Left ventricle myocardium inferior (tissue), 1 donor: ENCODE data around the gene NOPCHAP1. TPM values are rescaled to one million over a fixed set of nuclear protein-coding genes. Genes with fewer than 3 reads are reported as not detected.

Source experiments
- DNase-seq: peaks from one replicate; pipeline ENCODE4 v3.0.0-alpha.2; 2020
- H3K27ac ChIP-seq: fragments of 200-600 bp; replicated peaks from 2 replicates; pipeline ENCODE4 v1.8.0; 2021
- H3K27me3 ChIP-seq: fragments of 200-600 bp; 2 replicates; pipeline ENCODE4 v1.8.0; 2021; ENCODE audit warnings: low read depth
- H3K36me3 ChIP-seq: fragments of 200-600 bp; 2 replicates; pipeline ENCODE4 v1.8.0; 2021
- H3K4me1 ChIP-seq: fragments of 200-600 bp; 2 replicates; pipeline ENCODE4 v1.8.0; 2021
- H3K4me3 ChIP-seq: fragments of 200-600 bp; 2 replicates; pipeline ENCODE4 v1.8.0; 2021; ENCODE audit warnings: mild to moderate bottlenecking, moderate library complexity
- H3K9me3 ChIP-seq: fragments of 200-600 bp; replicated peaks from 2 replicates; pipeline ENCODE4 v1.8.0; 2021
- intact Hi-C: fragments of 100-400 bp; cut with micrococcal nuclease; formaldehyde crosslinking; loops from one replicate; pipeline ENCODE4 v1.11.0; 2022
- total RNA-seq: library from RNA; stranded (reverse); fragmentation: NEBNext Ultra II Directional; extraction: Animal tissue kit (Norgen Biotek cat#: 25700); gene quantifications from one replicate; pipeline ENCODE4 v1.2.1, GENCODE V29; 2021
- TF ChIP-seq, protein P1 (sequence below): fragments of 200-600 bp; IDR thresholded peaks from 2 replicates; pipeline ENCODE4 v1.8.0; 2021; ENCODE audit warnings: antibody characterized with exemption, mild to moderate bottlenecking, borderline replicate concordance
- donor health status: DM: no; HTN: yes; CAD: no; lungs with severe emphysema.

The NOPCHAP1 gene
- total RNA-seq, 1 donor from 2014 or later: 11.1 TPM

- no peak overlapping the region for H3K27ac ChIP-seq
- intact Hi-C loops: no loop called here
- H3K4me3 ChIP-seq: no peak overlapping the region
- no peaks in the 10 kb centered on the region for H3K27me3 ChIP-seq
- TF ChIP-seq, protein P1, sequence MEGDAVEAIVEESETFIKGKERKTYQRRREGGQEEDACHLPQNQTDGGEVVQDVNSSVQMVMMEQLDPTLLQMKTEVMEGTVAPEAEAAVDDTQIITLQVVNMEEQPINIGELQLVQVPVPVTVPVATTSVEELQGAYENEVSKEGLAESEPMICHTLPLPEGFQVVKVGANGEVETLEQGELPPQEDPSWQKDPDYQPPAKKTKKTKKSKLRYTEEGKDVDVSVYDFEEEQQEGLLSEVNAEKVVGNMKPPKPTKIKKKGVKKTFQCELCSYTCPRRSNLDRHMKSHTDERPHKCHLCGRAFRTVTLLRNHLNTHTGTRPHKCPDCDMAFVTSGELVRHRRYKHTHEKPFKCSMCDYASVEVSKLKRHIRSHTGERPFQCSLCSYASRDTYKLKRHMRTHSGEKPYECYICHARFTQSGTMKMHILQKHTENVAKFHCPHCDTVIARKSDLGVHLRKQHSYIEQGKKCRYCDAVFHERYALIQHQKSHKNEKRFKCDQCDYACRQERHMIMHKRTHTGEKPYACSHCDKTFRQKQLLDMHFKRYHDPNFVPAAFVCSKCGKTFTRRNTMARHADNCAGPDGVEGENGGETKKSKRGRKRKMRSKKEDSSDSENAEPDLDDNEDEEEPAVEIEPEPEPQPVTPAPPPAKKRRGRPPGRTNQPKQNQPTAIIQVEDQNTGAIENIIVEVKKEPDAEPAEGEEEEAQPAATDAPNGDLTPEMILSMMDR: no peak
- peaks cover 70% of the 10 kb centered on the region for H3K36me3 ChIP-seq
- H3K4me1 ChIP-seq: peaks cover 11% of the 10 kb centered on the region
- no peaks in the 10 kb centered on the region for H3K9me3 ChIP-seq
- DNase-seq: no peak
These were observed 11.4 kb downstream of the NOPCHAP1 start for GRCh38 chr12:104997541-104997940.

- TF ChIP-seq, protein P1: no peak
- H3K4me3 ChIP-seq: no peak overlapping the region
- intact Hi-C loops: no loop called here
- H3K27me3 ChIP-seq: no peaks in the 10 kb centered on the region
- DNase-seq: no peak
- H3K4me1 ChIP-seq: peaks cover 11% of the 10 kb centered on the region
- no peak overlapping the region for H3K27ac ChIP-seq
- no peaks in the 10 kb centered on the region for H3K9me3 ChIP-seq
- H3K36me3 ChIP-seq: peaks cover 65% of the 10 kb centered on the region
These were observed 12.6 kb downstream of the NOPCHAP1 start for GRCh38 chr12:104998423-104999346.

DNA sequence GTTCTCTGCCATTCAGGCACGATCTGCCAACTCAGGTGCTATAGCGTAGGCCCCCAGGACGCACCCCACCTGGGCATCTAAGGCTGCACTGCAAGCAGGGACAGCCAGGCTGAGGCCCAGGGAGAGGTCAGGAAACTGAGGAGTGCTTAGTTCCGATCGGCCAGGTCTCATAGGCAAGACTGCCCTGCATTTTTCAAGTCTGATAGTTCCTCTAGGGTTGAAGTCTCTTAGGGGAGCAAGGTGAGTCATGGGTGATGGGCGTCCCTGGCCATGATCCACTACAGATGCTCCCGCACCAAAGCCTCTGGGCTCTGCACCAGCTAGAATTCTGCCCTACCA lies 13.2 kb downstream of the NOPCHAP1 start:
- Histone ChIP-seq H3K4me3 (no peak overlapping the region), H3K27ac (no peak overlapping the region), H3K27me3 (no peaks in the 10 kb centered on the region), H3K4me1 (peaks cover 11% of the 10 kb centered on the region), H3K36me3 (peaks cover 65% of the 10 kb centered on the region), H3K9me3 (no peaks in the 10 kb centered on the region)
- TF ChIP-seq, protein P1: no peak
- no peak for DNase-seq
- intact Hi-C loops: no loop called here

DNA sequence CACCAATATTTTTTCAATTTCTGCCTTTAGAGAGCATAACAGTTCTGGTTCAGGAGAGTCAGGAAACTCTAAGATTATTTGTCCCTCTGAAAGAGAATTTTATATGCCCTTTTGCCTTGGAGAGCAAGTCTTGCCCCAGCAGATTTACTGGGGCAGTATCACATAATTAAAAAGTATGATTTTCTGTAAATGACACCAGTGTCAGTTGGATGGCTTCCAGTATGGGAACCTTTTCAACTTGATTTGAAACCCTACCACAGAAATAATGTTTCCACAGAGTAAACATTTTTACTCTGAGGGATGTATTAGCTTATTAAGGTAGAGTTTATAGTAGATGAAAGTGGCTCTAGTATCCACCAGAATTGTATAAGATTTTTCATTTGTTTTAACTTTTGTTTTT lies 15.4 kb downstream of the NOPCHAP1 start:
- Histone ChIP-seq H3K4me3 (no peak overlapping the region), H3K27me3 (no peaks in the 10 kb centered on the region), H3K9me3 (no peaks in the 10 kb centered on the region), H3K4me1 (peaks cover 11% of the 10 kb centered on the region), H3K27ac (no peak overlapping the region), H3K36me3 (peaks cover 55% of the 10 kb centered on the region)
- DNase-seq: no peak
- intact Hi-C loops: no loop called here
- TF ChIP-seq, protein P1: no peak

GRCh38 chr12:105013892-105014291 lies 27.8 kb downstream of the NOPCHAP1 start:
- no peak overlapping the region for H3K4me3 ChIP-seq
- TF ChIP-seq, protein P1: no peak
- intact Hi-C loops: no loop called here
- H3K27ac ChIP-seq: no peak overlapping the region
- H3K36me3 ChIP-seq: peaks cover 42% of the 10 kb centered on the region
- no peaks in the 10 kb centered on the region for H3K27me3 ChIP-seq
- no peak for DNase-seq
- H3K4me1 ChIP-seq: no peaks in the 10 kb centered on the region
- H3K9me3 ChIP-seq: peaks cover 14% of the 10 kb centered on the region
